COLO829 (cell line): ENCODE data around the gene RNF144A.

Source experiments
- DNase-seq: peaks from one replicate; pipeline ENCODE4 v3.0.0; 2012; ENCODE audit warnings: low spot score

Gene RNF144A

GRCh38 chr2:7007846-7008741 lies 90.9 kb downstream of the RNF144A start:
- DNase-seq: peak; percentile 87

DNA sequence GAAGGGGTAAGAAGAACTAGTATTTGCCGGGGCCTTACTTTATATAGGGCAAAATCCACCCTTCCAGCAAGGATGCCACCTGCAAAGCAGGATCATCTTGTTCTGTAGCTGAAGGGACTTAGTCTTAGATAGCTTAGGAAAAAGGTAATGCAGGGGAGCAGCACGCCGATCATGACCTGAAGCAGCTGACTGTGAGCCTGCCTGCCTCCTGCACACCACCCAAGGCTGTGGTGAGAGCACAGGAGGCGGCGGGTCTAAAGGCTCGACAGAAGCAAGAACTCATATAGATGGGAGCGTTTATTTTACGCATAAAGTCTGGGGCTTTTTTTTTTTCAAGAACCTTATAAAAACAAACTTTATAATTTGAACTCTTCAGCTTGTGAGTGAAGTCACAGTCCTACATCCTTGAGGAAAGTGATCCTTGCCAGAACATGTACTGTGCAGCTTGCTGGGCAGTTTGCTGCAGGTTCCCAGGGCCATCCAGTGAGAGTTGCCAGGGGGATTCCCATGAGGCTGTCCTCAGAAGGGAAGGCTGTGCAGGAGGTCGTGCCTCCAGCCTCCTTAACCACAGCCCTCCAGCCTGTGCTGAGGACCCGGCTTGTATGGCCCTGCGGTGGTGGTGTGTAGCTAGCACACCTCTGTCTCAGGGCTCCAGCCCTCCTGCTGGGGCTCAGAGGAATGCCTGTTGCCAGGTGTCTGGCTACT lies 92.1 kb downstream of the RNF144A start:
- no peak for DNase-seq

- DNase-seq: peak; percentile 31
Measured at GRCh38 chr2:7010391-7011054, 93.3 kb downstream of the RNF144A start.

- DNase-seq: peak; percentile 85
Measured at GRCh38 chr2:7011356-7012083, 94.3 kb downstream of the RNF144A start.

DNA sequence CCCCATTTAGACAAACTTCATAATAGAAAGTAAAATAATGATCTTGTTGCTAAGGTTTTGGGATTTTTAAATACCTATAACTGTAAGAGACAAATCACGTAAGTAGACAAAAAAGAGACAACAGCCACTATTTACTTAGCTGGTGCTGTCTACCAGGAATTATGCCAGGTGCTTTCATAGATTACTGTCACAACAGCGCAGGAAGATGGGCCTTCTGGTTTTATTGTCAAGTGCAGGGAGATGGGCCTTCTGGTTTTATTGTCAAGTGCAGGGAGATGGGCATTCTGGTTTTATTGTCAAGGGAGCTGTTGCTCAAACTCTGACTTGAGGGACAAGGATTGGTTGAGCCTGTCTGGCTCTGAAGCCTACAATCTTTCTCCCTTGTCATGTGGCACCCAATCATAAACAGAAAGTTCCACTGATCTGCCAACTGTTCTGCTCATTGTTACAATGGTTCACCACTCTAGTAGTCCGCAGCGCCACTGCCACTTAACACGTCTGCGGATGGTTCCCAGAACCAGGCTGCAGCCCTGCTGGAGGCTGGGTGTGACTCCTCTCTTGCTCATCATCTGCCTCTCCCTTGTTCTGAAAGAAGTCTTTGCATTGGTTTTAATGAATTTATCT lies 95.0 kb downstream of the RNF144A start:
- no peak for DNase-seq

- DNase-seq: no peak
Measured at GRCh38 chr2:7013471-7014160, 96.4 kb downstream of the RNF144A start.

DNA sequence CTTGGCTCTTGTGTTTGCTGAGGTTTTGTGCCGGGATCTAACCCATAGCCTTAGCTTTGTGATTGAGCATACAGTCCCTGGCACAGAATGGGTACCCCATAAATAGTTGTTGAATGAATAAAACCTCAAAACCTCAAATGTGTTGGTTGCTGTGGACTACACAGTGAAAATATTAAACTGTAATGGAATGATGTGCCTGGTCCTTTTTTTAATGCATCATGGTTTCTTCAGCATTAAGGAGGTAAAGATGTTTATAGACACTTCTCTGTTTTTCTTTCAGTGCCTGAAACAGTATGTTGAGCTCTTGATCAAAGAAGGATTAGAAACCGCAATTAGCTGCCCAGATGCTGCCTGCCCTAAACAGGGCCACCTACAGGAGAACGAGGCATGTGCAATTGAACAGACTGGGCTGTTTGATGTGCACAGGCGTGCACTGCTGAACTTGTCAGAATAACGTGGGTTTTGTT lies 97.0 kb downstream of the RNF144A start:
- DNase-seq: peak; percentile 42

DNA sequence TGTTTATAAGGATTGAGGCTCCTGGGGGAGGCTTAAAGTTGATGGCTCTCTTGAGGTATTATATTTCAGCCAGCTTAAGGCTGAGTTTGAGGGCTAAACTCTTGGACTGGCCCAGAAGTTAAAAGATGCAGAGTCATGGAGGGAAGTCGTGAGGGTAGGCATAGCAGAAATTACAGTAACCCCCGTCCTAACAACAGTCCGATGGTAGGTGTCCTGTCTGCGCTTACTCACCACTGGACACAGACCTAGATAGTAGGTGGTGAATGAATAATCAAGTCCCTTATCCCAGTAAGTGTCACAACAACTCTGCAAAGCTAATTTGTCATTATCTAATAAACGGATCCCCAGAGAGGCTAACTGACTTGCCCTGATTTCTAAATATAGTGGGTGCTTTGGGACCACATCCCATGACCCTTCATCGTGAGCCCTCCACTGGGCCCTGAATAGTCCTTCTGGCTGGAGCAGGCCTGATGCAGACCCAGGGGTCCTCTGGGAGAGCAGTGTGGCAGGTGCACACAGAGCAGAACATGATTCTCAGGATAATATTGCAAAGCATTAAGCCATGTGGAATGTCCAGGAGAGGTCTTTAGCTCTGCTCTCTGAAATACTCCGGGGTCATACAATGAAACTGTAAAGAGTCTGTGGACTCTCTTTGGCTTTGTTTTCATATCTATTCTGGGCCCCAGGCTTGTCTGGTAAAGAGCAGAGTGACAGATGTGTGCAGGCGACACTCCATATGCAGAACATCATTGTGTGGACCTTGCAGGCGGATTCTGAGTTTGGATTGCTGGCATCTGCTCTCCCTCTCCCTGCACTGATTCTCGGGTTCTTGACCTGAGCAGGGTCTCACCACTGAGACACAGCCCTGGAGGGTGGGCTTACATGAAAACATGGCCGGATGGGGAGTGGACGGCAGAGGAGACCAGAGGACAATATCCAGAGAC lies 98.1 kb downstream of the RNF144A start:
- DNase-seq: no peak

DNA sequence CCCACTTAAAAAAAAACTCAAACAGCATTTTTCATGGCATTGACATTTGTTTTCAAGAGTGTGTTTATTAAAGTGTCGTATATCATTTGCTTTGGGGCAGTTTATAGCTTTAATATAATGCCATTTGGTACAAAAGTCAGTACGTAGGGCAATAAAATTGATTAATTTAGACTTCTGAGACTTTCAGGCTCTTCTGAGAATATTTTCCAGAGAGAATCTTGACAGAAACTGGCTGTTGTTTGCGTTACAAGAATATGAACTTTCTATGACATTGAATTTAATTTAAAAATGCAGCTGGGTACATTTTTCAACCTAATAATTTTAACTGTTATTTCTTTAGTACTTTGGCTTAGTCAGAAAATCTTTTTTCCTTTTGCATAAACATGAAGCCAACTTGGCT lies 98.9 kb downstream of the RNF144A start:
- DNase-seq: no peak

DNA sequence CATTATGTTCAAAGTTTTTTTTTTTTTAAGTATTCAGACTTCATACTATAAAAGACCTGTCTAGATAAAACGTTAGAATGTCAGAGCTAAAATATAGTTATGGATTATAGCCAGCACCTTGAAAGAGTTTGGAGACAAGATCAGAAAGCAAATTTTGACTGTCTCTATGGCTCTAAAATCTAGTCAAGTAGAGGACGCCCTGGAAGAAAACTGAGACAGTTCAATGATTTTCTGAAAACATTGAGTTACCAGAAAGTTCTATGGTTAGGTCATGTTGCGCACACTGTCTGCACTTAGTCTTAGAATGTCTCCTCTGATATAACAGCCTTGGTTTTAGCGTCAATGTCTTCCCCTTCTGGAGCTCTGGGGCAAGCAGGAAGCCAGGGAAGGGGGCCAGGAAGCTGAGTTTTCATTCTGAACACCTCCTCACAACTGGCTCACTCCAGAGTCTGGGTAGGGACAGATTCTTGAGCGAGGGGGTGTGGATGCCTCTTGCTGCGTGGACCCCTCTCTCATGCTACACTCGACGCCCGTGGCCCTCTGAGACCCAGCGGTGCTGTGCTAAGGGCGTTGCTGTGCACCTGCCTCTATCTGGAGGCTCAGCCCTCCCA lies 99.5 kb downstream of the RNF144A start:
- no peak for DNase-seq

DNA sequence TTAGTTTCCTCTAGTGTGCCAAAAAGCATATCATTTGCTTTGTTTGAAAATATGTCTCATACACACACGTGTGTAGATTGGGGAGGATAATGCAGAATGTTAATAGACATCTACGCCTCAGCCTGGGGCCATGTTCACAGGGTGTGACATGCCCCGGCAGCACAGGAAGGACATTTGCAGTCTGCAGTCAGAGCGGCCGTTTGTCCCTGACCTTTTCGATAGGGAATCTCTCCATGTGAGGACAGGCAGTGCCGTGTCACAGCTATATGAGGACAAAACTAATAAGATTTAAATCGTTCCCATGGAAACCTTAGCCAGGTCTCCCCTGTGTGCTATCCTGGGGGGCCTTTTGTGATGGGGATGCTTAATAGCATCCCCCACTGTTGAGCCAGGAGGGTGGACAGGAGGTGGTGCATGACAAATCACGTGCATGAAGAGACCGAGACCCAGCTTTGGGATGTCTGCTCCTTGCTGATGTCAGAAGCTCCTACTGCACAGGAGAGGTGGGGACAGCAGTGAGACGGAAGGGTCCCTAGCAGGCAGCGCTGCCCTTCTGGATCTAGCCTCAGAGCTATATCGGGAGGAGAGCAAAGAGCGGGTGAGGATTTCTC lies 100.6 kb downstream of the RNF144A start:
- no peak for DNase-seq

- DNase-seq: no peak
Measured at GRCh38 chr2:7018282-7018701, 101.1 kb downstream of the RNF144A start.

- no peak for DNase-seq
Measured at GRCh38 chr2:7018767-7019166, 101.6 kb downstream of the RNF144A start.

DNA sequence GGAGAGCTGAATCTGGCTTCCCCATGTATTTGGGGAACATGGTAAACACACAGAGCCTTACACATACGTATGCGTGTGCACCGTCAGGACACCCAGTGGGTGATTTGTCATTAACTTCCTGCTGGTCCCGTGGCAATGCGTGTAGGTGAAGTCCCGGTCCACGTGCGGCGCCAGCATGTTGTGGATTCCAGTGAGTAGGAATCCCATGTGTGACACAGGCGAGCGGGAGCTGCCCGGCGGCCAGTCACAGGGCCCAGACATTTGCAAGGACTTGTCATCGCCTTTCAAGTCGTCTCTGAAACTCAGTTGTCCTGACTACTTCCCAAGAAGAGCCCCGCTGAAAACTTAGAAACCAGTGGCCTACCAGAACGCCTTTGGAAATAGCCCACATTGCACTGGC lies 102.0 kb downstream of the RNF144A start:
- no peak for DNase-seq

- no peak for DNase-seq
Measured at GRCh38 chr2:7020059-7020458, 102.8 kb downstream of the RNF144A start.

- no peak for DNase-seq
Measured at GRCh38 chr2:7020468-7020867, 103.3 kb downstream of the RNF144A start.

DNA sequence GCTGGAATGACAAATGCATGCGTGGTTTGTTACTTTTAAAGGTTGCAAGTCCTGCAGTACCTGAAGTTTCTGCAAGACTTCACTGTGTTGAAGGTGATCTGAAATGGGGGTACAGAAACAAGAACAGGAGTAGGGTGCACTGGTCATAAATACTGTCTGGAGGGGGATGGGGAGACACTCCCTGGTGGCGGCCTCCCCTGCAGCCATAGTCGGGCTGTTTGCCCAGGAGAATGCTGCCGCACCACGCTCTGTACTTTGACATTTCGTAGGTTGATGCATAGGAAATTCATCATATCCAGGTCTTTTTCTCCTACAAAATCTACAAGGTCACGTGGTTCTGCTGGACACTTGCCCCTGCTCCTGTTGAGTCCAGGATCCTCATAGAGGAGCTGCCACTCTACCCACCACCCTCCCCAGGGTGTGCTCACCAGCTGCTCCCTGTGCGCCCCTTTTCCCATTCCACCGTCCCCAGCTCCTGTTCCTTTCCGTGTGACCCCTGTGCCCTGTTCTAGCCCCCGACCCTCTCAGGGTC lies 103.8 kb downstream of the RNF144A start:
- DNase-seq: no peak
